NB4 (cell line): ENCODE measurements around the gene MAP2K6.

Experiments used
- POLR2A ChIP-seq: IDR thresholded peaks from 2 replicates; pipeline ENCODE4 v1.6.1; 2011; ENCODE audit warnings: mild to moderate bottlenecking; ENCODE audit not compliant: insufficient read length; ENCODE audit errors: extremely low read depth
- TF ChIP-seq, protein P1 (sequence below): IDR thresholded peaks from one replicate; pipeline ENCODE4 v1.5.1; 2012; ENCODE audit warnings: low read depth, low read length
- TF ChIP-seq, protein P2 (sequence below): IDR thresholded peaks from 2 replicates; pipeline ENCODE4 v1.6.1; 2011; ENCODE audit warnings: low read depth, low read length

DNA sequence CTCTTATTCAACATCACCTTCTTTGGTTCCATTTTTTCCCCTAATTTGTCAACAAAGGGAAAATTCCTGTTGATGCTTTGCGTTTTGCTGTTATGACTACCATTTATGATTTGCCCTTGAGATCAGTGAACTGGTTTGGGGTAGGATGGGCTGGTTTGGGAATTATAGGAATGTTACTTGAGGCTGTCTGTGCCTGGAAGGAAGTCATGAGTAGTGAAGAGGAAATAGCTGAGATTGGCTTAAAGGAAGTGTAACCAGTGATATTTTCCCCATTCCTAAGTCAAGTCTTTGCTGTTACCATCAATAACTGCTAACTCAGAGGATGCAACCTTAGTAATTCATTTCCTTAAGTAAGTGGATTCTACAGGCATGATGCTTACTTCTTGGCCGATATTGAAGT, 179.2 kb downstream of the MAP2K6 start:
- no peak for TF ChIP-seq POLR2A
- TF ChIP-seq, protein P1, sequence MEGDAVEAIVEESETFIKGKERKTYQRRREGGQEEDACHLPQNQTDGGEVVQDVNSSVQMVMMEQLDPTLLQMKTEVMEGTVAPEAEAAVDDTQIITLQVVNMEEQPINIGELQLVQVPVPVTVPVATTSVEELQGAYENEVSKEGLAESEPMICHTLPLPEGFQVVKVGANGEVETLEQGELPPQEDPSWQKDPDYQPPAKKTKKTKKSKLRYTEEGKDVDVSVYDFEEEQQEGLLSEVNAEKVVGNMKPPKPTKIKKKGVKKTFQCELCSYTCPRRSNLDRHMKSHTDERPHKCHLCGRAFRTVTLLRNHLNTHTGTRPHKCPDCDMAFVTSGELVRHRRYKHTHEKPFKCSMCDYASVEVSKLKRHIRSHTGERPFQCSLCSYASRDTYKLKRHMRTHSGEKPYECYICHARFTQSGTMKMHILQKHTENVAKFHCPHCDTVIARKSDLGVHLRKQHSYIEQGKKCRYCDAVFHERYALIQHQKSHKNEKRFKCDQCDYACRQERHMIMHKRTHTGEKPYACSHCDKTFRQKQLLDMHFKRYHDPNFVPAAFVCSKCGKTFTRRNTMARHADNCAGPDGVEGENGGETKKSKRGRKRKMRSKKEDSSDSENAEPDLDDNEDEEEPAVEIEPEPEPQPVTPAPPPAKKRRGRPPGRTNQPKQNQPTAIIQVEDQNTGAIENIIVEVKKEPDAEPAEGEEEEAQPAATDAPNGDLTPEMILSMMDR = no peak
- TF ChIP-seq, protein P2, sequence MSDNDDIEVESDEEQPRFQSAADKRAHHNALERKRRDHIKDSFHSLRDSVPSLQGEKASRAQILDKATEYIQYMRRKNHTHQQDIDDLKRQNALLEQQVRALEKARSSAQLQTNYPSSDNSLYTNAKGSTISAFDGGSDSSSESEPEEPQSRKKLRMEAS = no peak
